ENCODE measurements around the gene FOXA3. TPM values are rescaled to one million over a fixed set of nuclear protein-coding genes. Genes with fewer than 3 reads are reported as not detected.
A peak's percentile ranks its signal among the peaks of the same experiment; 100 is the strongest.

FOXA3 gene
- not detected for polyA plus RNA-seq (2012; ENCODE audit: insufficient read depth, insufficient read length, low read depth)

- no peaks in the 10 kb centered on the region for H3K9me3 ChIP-seq
- TF ChIP-seq CTCF (IDR thresholded peaks at IDR 0.05; ENCODE audit: low read depth, low read length) = peak; percentile 41
- H3K27me3 ChIP-seq = peaks cover 51% of the 10 kb centered on the region
- no peaks in the 10 kb centered on the region for H3K4me1 ChIP-seq
- peak; percentile 38 for DNase-seq
- peak within 1 kb of the TSS; percentile 49 for H3K4me3 ChIP-seq (ENCODE audit: low read depth, low read length)
- peaks cover 12% of the 10 kb centered on the region for H3K36me3 ChIP-seq
Observed at GRCh38 chr19:45863840-45864628, at the start of gene FOXA3. Gene FOXA3 (plus strand): TSS chr19:45864326. CDS start chr19:45864457, 131 bp downstream.

DNA sequence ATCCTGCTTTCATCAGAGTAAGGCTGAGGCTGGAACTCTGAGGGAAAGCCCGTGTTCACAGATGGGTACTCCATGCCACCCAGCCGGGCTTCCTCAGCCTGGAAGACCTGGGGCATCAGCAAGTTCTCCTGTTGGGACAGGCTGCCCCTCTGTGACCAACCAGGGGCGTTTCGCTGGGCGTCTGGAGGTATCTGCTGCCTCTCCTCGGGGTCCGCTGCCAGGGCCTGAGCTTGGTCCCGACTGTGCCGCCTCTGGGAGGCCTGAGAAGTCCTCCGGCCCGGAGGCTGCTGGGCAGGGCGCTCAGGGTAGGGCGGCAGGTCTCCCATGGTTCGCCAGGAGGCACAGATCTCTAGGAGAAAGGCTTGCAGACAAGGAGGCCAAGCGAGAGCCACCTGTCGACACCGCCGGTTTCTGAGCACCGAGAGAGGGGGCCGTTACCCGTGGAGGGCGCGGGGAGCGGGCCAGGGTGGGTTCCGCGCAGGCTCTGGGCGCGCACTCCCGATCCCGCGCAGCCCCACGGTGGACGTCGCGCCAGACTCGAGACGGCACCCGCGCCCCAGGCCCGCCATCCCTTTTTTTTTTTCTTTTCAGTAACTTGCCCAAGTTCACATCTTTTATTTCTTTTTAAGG is 49.2 kb upstream of the FOXA3 start, which contains the start of gene RSPH6A:
Gene RSPH6A, minus strand, starts transcription at position 458 of the 630 bp plus-strand sequence. Its CDS starts 132 bp downstream, at position 326.
- no peaks in the 10 kb centered on the region for H3K9me3 ChIP-seq
- no peak within 1 kb of the TSS for H3K4me3 ChIP-seq (ENCODE audit: low read depth, low read length)
- H3K27me3 ChIP-seq = no peaks in the 10 kb centered on the region
- no peaks in the 10 kb centered on the region for H3K36me3 ChIP-seq
- no peaks in the 10 kb centered on the region; the same call in 1 of the 2 replicates for H3K4me1 ChIP-seq
- DNase-seq = peak; percentile 16
- TF ChIP-seq CTCF (IDR thresholded peaks at IDR 0.05; ENCODE audit: low read depth, low read length) = no peak

DNA sequence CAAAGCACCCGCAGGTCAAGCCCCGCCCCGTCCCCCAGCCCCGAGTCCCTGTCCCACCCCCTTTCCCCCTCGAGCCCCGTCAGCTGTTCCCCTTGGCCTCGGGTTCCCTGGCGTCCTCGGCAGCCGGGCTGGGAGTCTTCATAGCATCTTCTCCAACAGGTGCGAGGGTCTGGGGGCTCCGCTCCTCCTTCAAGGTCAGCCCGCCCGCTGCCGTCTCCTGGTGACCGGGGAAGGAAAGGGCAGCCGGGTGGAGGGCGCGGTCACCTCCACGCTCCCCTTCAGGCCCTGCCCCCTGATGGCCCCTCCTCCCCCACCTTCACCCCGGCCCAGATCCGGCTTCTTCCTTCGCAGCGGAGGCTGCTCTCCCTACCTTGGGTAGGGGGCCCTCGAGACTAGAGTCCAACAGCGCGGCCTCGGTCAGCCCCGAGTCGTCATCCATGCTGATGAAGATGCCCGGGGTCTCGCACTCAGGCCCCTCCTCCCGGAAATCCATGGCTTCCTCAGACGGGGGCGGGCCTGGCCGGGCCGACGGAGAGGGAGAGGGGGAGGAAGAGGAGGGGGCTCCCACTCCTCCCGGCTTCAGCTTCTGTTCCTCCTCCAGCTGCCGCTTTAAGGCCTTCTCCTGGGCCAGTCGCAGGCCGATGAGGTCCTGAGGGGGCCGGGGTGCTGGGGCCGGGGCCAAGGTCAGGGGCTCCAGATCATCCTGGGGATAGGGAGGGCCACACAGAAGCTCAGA is 48.5 kb upstream of the FOXA3 start:
- no peak for DNase-seq
- Histone ChIP-seq H3K4me3 (ENCODE audit: low read depth, low read length) (no peak overlapping the region), H3K4me1 (no peaks in the 10 kb centered on the region; the same call in 1 of the 2 replicates)

GRCh38 chr19:45816236-45817009 is 47.7 kb upstream of the FOXA3 start:
- DNase-seq = peak; percentile 24
- H3K4me1 ChIP-seq = no peaks in the 10 kb centered on the region; the same call in 1 of the 2 replicates
- H3K9me3 ChIP-seq = no peaks in the 10 kb centered on the region
- no peaks in the 10 kb centered on the region for H3K27me3 ChIP-seq
- no peak for TF ChIP-seq CTCF (IDR thresholded peaks at IDR 0.05; ENCODE audit: low read depth, low read length)
- no peak overlapping the region for H3K4me3 ChIP-seq (ENCODE audit: low read depth, low read length)
- peaks cover 3% of the 10 kb centered on the region; the same call in 1 of the 2 replicates for H3K36me3 ChIP-seq

More for the DNA sequence above, 48.5 kb upstream of the FOXA3 start:
- no peak for TF ChIP-seq CTCF (IDR thresholded peaks at IDR 0.05; ENCODE audit: low read depth, low read length)
- Histone ChIP-seq H3K36me3 (no peaks in the 10 kb centered on the region), H3K27me3 (no peaks in the 10 kb centered on the region), H3K9me3 (no peaks in the 10 kb centered on the region)

DNA sequence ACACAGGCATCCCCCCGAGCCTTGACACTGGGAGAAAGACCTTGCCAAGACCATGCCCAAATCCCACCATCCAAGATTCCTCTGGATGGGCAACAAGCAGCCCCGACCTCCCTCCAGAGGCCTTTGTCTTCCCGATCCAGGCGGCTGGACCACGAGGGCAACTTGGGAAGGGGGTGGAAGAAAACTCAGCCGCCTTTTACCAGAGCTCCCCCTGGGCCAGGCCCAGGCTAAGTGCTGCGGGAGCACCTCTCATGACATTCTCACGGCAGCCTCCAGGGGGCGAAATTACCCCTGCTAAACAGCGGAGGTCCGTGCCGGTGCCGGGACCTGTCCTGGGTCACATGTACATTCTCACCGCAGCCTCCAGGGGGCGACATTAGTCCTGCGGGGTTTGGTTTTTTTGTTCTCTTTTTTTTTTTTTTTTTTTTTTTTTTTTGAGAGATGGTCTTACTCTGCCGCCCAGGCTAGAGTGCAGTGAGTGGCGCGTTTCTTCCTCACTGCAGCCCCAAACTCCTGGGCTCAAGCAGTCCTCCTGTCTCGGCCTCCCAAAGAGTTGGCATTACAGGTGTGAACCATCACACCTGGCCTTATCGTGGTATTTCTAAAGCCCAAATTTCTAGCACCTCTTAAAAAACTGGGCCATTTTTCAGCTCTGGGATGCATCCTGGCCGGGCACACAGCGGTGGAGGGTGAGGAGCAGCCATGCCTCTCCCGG is 47.0 kb upstream of the FOXA3 start:
- Histone ChIP-seq H3K4me3 (ENCODE audit: low read depth, low read length) (no peak overlapping the region), H3K9me3 (no peaks in the 10 kb centered on the region), H3K4me1 (no peaks in the 10 kb centered on the region; the same call in 1 of the 2 replicates), H3K27me3 (no peaks in the 10 kb centered on the region), H3K36me3 (peaks cover 6% of the 10 kb centered on the region; the same call in 1 of the 2 replicates)
- peak; percentile 97 for DNase-seq
- peak; percentile 96 for TF ChIP-seq CTCF (IDR thresholded peaks at IDR 0.05; ENCODE audit: low read depth, low read length)
